Ascending aorta (tissue), 2 donors: Measurements from ENCODE around the gene PLEKHN1. TPM values are rescaled to one million over a fixed set of nuclear protein-coding genes. Genes with fewer than 3 reads are reported as not detected.

Experiments used
- DNase-seq, 2 donors: peaks; one replicate each; pipeline ENCODE4 v3.0.0-alpha.2; 2019; ENCODE audit warnings: low spot score in 2 of 2
- H3K27ac ChIP-seq, 2 donors: fragments of 200-600 bp; sonication (generic); one replicate each; pipeline ENCODE4 v1.5.1; 2016 to 2017; ENCODE audit warnings: mild to moderate bottlenecking in 1 of 2
- H3K27me3 ChIP-seq: fragments of 200-600 bp; sonication (generic); one replicate; pipeline ENCODE4 v1.5.1; 2017
- H3K36me3 ChIP-seq, 2 donors: fragments of 200-600 bp; sonication (generic); one replicate each; pipeline ENCODE4 v1.5.1; 2016
- H3K4me1 ChIP-seq, 2 donors: fragments of 200-600 bp; sonication (generic); one replicate each; pipeline ENCODE4 v1.5.1; 2016 to 2017; ENCODE audit warnings: mild to moderate bottlenecking in 1 of 2
- H3K4me3 ChIP-seq, 2 donors: fragments of 200-600 bp; sonication (generic); one replicate each; pipeline ENCODE4 v1.5.1; 2016 to 2017; ENCODE audit warnings: mild to moderate bottlenecking in 1 of 2
- H3K9me3 ChIP-seq, 2 donors: fragments of 200-600 bp; sonication (generic); one replicate each; pipeline ENCODE4 v1.5.1; 2016
- CTCF ChIP-seq, 3 experiments: fragments of 200-600 bp in 2 of 3; fragments of 450-650 bp in 1 of 3; sonication (generic) in 2 of 3; IDR thresholded peaks; one replicate each; pipeline ENCODE4 v1.5.1; 2016 to 2019; ENCODE audit warnings: antibody characterized with exemption in 3 of 3, mild to moderate bottlenecking in 1 of 3, moderate library complexity in 1 of 3
- intact Hi-C: fragments of 100-400 bp; cut with DNase I; formaldehyde crosslinking; loops from one replicate; pipeline ENCODE4 v1.15.1; 2023
- total RNA-seq: library from RNA; depleted of rRNA; stranded (reverse); fragments of >200 nt; gene quantifications from one replicate; pipeline ENCODE4 v1.1.0, GENCODE V29; 2016

PLEKHN1 gene
- total RNA-seq, 1 donor from 2014 or later: not detected

GRCh38 chr1:970242-970972, 4.1 kb downstream of the PLEKHN1 start:
- H3K27ac ChIP-seq: no peak overlapping the region
- no peaks in the 10 kb centered on the region for H3K9me3 ChIP-seq
- H3K4me1 ChIP-seq: peaks cover 4 to 8% of the 10 kb centered on the region in 2 donors
- peaks cover 26% of the 10 kb centered on the region for H3K27me3 ChIP-seq
- intact Hi-C loops: no loop called here
- TF ChIP-seq CTCF (IDR thresholded peaks at IDR 0.05): no peak
- H3K4me3 ChIP-seq: no peak overlapping the region
- no peak for DNase-seq
- no peaks in the 10 kb centered on the region for H3K36me3 ChIP-seq

- Histone ChIP-seq H3K4me3 (no peak overlapping the region), H3K9me3 (no peaks in the 10 kb centered on the region), H3K27ac (no peak overlapping the region), H3K36me3 (no peaks in the 10 kb centered on the region), H3K27me3 (peaks cover 26% of the 10 kb centered on the region), H3K4me1 (peaks cover 6 to 10% of the 10 kb centered on the region in 2 donors)
- TF ChIP-seq CTCF (IDR thresholded peaks at IDR 0.05): no peak
- no peak for DNase-seq
- intact Hi-C loops: no loop called here
Measured at GRCh38 chr1:970973-971730, 4.9 kb downstream of the PLEKHN1 start.

- Histone ChIP-seq H3K27me3 (peaks cover 26% of the 10 kb centered on the region), H3K36me3 (no peaks in the 10 kb centered on the region), H3K27ac (no peak overlapping the region), H3K4me3 (no peak overlapping the region), H3K4me1 (peaks cover 2 to 5% of the 10 kb centered on the region in 2 donors), H3K9me3 (no peaks in the 10 kb centered on the region)
- intact Hi-C loops: no loop called here
- DNase-seq: no peak
- TF ChIP-seq CTCF (IDR thresholded peaks at IDR 0.05): no peak
Measured at GRCh38 chr1:971751-972506, 5.6 kb downstream of the PLEKHN1 start.

GRCh38 chr1:972726-973458, 6.6 kb downstream of the PLEKHN1 start:
- Histone ChIP-seq H3K9me3 (no peaks in the 10 kb centered on the region), H3K4me3 (no peak overlapping the region), H3K27ac (no peak overlapping the region), H3K27me3 (peaks cover 26% of the 10 kb centered on the region), H3K36me3 (no peaks in the 10 kb centered on the region), H3K4me1 (peaks cover 2 to 3% of the 10 kb centered on the region in 2 donors)
- no peak for DNase-seq
- intact Hi-C loops: no loop called here
- no peak for TF ChIP-seq CTCF (IDR thresholded peaks at IDR 0.05)
